Stimulated activated CD4-positive, alpha-beta T cell treated with anti-CD3 and anti-CD28 coated beads, Interleukin-1b, Interleukin-23, amount 100 ng/mL, for 48 hours (primary cell): ENCODE results near the gene MAML2.

Experiments used
- DNase-seq: peaks from one replicate; pipeline ENCODE4 v3.0.0-alpha.2; 2020

MAML2 gene

DNA sequence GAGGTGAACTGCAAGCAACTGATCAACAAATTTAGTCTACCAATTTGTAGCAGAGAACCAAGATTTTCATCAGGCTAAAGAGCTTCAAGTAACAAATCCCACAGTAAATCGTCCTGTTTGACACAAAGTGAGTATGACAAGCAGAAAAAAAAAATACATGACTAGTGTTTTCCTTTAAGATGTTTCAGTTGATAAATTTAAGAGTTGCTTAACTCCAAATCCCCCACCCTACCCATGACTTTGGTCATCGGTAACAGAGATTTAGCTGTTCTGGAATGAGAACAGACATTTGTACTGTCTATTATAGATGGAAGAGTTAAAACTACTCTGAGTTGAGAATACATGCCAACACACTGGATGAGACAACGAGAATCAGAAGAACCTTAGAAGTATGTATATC lies 254.1 kb downstream of the MAML2 start:
- no peak for DNase-seq

GRCh38 chr11:96086111-96086510 lies 256.9 kb downstream of the MAML2 start:
- no peak for DNase-seq

GRCh38 chr11:96085319-96085930 lies 257.6 kb downstream of the MAML2 start:
- no peak for DNase-seq

DNA sequence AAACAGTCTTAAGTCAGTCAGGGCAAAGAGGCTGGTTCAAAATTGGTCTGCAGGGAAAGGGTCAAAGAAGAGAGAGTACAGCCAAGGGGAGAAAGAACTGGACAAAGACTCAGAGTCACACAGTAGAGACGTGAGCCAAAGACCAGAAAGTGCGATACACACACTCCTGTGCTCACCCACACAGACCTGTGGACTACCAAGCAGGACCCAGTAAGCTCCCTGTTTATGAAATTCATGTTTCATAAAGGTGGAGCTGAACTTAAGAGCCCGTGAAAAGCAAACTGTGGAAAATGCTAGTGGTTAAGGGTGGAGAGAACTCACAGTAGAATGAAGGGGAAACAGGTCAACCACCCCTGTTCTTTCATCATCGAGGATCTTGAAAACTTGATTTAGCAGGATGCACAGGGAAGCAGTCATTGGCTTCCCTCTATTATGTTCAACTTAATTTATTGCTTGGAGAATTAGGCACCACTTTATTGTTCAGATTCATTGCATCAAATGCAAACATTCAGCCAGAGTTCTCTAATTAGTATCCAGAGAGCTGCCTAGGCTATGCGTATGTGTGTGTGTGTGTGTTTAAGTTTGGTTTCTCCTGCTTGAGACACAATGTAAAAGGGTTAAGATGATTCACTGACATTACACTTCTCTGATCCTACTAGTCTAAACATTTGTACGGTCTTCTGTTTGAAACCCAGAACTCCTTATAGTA lies 258.2 kb downstream of the MAML2 start:
- no peak for DNase-seq

GRCh38 chr11:96082936-96083335 lies 260.1 kb downstream of the MAML2 start:
- no peak for DNase-seq

DNA sequence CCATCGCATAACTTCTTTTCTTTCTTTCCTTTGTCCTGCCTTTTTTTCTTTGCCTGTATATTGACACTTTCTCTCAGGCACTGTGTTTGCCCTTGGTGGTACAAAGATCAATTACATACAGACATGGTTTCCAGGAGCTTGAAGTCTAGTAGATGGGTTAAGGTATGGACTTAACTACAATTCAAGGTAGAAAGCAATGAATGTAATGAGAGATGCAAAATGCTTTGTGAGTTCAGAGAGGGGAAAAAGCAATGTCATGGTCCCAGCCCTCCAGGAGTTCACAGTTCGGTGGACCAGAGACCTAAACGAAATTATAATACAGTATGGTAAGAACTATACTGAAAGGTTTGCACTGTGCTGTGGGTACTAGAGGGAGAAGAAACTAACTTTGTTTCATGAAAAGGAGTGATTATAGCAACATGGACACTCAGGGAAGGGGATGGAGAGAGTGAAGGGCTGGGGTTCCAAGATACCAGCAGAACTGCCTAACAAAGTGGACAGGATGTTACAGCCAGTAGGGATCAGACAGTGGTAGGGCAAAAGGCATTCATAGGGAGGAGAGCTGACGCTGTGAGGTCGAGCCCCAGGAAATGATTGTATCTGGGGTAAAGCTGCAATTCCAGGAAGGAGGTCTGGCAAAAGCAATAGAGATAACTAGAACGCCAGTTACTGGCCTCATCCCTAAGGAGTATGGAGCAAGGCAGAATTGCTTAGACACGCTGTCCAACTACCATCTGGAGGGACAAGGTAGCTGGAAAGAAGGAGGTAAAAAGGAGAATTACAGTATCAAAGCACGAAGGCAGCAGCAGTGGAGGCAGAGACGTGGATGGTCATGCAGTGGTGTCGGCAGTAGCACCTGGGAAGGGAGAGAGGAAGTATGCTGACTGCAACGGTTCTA lies 260.7 kb downstream of the MAML2 start:
- DNase-seq = no peak

- no peak for DNase-seq
These were observed 261.4 kb downstream of the MAML2 start for GRCh38 chr11:96081561-96081960.

GRCh38 chr11:96079691-96080090 lies 263.3 kb downstream of the MAML2 start:
- no peak for DNase-seq

DNA sequence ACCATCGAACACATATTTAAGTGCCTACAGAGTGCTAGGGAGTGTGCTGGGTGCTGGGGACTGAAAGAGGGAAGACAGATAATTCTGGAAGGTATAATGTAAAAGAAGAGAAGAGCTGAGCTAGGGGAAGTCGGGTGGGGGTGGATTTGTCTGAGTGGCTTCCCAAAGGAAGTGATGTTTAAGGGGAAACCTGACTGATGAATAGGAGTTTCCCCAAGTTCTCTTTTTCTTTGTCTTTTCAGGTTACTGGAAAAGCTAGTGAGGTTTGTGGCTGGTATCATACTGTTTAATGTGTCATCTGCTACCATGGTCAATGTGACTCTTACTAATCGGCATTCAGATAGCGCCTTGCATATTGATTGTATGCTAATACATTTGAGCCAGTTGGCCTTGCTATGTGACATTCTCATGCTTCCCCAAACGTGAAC lies 267.4 kb downstream of the MAML2 start:
- no peak for DNase-seq

- DNase-seq = no peak
These were observed 268.3 kb downstream of the MAML2 start for GRCh38 chr11:96074551-96075310.

GRCh38 chr11:96073536-96073935 lies 269.5 kb downstream of the MAML2 start:
- DNase-seq = no peak

DNA sequence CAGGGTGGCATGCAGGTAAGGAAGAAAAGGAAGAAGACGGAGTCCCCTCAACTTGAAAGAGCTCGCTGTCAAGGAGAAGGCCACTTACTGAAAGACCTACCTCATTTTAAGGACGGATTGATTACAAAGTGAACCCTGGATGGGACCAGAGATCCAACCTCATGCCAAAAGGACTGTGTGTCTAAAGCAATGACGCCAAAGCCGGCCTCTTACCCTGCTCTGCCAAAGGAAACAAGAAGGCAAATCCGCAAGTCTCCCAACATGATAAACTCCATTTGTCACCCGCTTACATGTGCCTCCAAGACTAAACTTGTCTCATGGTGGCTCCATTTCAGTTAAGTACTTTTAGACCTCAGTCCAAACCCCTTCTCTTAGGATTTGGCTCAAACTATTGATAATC lies 270.4 kb downstream of the MAML2 start:
- no peak for DNase-seq

- DNase-seq = no peak
These were observed 272.5 kb downstream of the MAML2 start for GRCh38 chr11:96070453-96070852.

DNA sequence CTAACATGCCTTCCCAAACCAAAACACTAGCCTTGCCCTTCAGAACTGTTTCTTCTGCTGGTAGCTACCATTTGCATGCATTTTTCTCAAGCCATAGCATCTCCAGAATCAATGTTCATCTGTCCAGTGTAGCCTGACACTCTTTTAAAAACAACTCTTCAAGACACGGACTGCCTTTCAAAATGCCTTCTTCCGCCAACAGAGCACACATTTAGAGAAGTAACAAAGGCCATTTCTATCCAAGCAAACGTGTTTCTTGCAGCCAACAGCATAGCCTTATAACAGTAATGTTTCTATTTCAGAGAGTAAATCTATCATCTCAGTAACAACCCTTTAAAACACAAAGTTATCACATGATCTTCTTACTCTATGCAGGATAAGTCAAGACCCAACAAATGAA lies 275.8 kb downstream of the MAML2 start:
- no peak for DNase-seq

GRCh38 chr11:96065379-96065778 lies 277.6 kb downstream of the MAML2 start:
- DNase-seq = no peak

DNA sequence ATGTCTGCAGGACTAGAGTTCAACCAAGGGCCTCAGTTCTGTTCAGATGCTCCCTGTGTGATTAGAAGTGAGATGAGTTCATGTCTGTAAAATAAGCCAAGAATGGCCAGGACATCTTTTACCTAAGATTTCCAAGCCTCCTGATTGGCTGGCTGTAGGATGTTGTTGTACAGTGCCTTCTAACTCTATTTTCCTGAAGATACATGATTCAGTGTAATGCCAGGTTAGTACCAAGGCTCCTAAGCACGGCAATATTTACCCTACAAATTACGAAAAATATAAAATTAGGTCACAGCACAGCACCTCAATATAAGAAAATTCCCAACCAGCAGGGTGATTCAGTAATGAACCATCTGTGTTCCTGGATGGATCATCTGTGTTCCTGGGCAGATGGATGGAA lies 279.1 kb downstream of the MAML2 start:
- no peak for DNase-seq

- DNase-seq = peak; percentile 39
These were observed 279.9 kb downstream of the MAML2 start for GRCh38 chr11:96063053-96063452.

DNA sequence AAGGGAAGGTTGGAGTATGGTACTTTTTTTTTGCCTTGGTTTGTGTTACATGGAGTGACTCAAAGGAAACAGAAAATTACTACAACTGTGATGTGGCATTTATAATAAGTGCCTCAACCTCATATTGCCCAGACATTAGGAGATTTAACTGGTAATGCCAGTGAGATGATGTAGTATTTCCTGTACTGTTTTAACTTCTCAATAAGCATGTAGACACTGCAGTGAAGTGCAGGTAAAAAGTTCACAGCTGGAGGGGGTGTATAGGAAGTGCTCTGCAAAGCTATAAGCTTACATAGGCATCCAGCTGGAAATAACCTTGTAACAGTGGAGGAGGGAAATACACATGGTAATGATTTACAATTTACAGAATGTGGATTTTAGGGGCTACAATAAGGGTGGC lies 280.9 kb downstream of the MAML2 start:
- peak; percentile 48 for DNase-seq

DNA sequence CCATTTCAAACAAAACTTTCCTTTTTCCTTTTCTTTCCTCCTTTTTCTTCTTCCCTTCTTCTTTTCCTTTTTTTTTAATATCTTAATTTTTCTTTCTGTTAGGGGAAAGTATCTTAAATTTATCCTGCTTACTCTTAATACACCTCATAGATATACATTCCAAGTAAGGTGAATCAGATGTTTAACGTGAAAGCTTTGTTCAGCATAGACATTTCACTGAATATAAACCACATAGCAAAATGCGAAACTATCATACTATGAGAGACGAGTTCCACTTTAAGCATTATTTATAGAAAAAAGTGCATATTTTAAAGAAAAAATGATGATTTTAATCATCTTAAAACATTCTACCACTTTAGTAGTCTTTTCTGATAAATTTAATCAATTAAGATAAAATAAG lies 281.3 kb downstream of the MAML2 start:
- DNase-seq = no peak

DNA sequence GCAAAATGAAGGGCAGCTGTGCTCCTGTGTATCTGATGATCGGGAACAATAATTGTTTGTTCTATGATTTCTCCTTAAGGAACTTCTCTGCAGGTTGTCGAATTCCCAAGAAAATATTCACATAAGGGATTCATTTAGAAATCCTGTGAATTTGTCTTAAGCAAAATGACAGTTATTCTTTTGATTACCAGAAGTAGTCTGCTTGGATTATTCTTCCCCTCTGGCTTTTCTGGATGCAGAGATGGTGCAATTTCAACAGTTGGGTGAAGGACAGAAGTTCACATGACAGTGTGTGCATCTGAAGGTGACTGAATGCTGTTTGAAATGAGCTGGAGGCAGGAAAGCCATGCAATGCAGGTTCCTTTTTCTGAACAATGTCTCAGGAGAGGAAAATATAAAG lies 281.9 kb downstream of the MAML2 start:
- DNase-seq = no peak

DNA sequence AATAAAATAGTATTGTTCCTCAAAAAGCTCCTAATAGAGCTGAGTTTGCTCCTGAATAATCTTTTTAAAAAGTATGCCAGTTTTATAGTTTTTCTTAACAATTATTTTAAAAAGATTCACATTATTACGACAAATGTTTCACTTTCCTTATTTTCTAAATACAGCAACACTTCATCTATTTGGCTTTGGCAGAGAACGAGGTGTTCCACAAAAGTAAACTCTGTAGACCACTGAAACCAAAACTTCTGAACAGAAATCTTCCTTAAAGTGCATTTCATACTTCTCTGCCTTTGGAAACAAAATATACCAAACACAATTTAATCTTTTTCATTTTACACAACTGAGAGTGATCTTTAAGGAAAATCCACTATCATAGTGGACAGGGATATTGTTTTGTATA lies 285.5 kb downstream of the MAML2 start:
- no peak for DNase-seq

DNA sequence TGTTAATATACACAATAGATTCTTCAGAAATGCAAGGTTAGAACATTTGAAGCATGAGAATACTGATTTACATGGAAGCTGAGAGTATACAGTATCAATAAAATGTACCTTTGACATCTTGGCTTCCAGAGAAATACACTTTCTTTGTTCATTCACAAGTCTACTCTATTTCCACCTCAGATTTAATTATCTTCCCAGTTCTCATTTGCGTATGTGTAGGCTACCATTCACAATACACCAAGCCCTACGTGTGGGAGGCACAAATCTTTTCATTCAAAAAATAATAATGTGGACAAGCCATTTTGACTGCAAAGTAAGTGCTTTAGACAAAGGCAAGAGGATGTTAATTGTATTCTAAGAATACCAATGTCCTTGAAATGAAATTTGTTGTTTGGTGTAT lies 286.4 kb downstream of the MAML2 start:
- DNase-seq = no peak
